ENCODE measurements around the gene GALNT5.

GRCh38 chr2:157261199-157261782 is 3.8 kb downstream of the GALNT5 start:
- TF ChIP-seq EP300 (IDR thresholded peaks at IDR 0.05) (no peak), POLR2A (IDR thresholded peaks at IDR 0.05) (no peak)

Measured in suprapubic skin (tissue), 2 donors.